H9 (cell line): ENCODE data around the gene UBALD1. TPM values are rescaled to one million over a fixed set of nuclear protein-coding genes. Genes with fewer than 3 reads are reported as not detected.

Experiments
- DNase-seq: peaks from one replicate; pipeline ENCODE4 v3.0.0-alpha.2; 2017
- H2AFZ ChIP-seq: one replicate; pipeline ENCODE4 v1.6.1; 2013; ENCODE audit warnings: mild to moderate bottlenecking, low read length, control low read depth, moderate library complexity
- H2AK5ac ChIP-seq: 2 replicates; pipeline ENCODE4 v1.6.1; 2013; ENCODE audit warnings: low read length, control low read depth, mixed read lengths; ENCODE audit not compliant: insufficient read length
- H2BK120ac ChIP-seq: one replicate; pipeline ENCODE4 v1.6.1; 2013; ENCODE audit warnings: low read depth, mild to moderate bottlenecking, low read length, control low read depth, inconsistent platforms; ENCODE audit not compliant: poor library complexity, severe bottlenecking
- H2BK12ac ChIP-seq: 2 replicates; pipeline ENCODE4 v1.6.1; 2013; ENCODE audit warnings: low read length, control low read depth, mixed read lengths, low read depth; ENCODE audit not compliant: insufficient read length
- H2BK15ac ChIP-seq: 2 replicates; pipeline ENCODE4 v1.6.1; 2013; ENCODE audit warnings: low read depth, low read length, control low read depth
- H2BK20ac ChIP-seq: one replicate; pipeline ENCODE4 v1.6.1; 2013; ENCODE audit warnings: low read depth, mild to moderate bottlenecking, low read length, control low read depth, inconsistent platforms; ENCODE audit not compliant: poor library complexity, severe bottlenecking
- H2BK5ac ChIP-seq: 2 replicates; pipeline ENCODE4 v1.6.1; 2013; ENCODE audit warnings: low read length, control low read depth, mixed read lengths; ENCODE audit not compliant: insufficient read length
- H3K14ac ChIP-seq: 2 replicates; pipeline ENCODE4 v1.6.1; 2013; ENCODE audit warnings: low read length, control low read depth; ENCODE audit not compliant: insufficient read depth
- H3K18ac ChIP-seq: 2 replicates; pipeline ENCODE4 v1.6.1; 2013; ENCODE audit warnings: low read depth, mild to moderate bottlenecking, mixed read lengths, low read length, control low read depth; ENCODE audit not compliant: insufficient read length
- H3K23ac ChIP-seq: 2 replicates; pipeline ENCODE4 v1.6.1; 2013; ENCODE audit warnings: low read length, control low read depth, mixed read lengths, low read depth; ENCODE audit not compliant: insufficient read length
- H3K23me2 ChIP-seq: 2 replicates; pipeline ENCODE4 v1.6.1; 2013; ENCODE audit warnings: low read depth, mild to moderate bottlenecking, mixed read lengths, low read length, control low read depth; ENCODE audit not compliant: insufficient read length, poor library complexity, severe bottlenecking
- H3K27ac ChIP-seq: 2 replicates; pipeline ENCODE4 v1.5.1; 2013; ENCODE audit warnings: low read length, control low read depth, mixed read lengths, low read depth; ENCODE audit not compliant: insufficient read length
- H3K27me3 ChIP-seq: 2 replicates; pipeline ENCODE4 v1.6.1; 2013; ENCODE audit warnings: low read length, control low read depth, inconsistent platforms; ENCODE audit not compliant: insufficient read depth
- H3K4ac ChIP-seq: 2 replicates; pipeline ENCODE4 v1.6.1; 2013; ENCODE audit warnings: low read depth, mild to moderate bottlenecking, control low read depth, inconsistent platforms, low read length, moderate library complexity
- H3K4me1 ChIP-seq: 2 replicates; pipeline ENCODE4 v1.6.1; 2013; ENCODE audit warnings: low read length, control low read depth, inconsistent platforms; ENCODE audit not compliant: insufficient read depth
- H3K4me2 ChIP-seq: 2 replicates; pipeline ENCODE4 v1.6.1; 2013; ENCODE audit warnings: low read length, control low read depth, mixed read lengths; ENCODE audit not compliant: insufficient read length, insufficient read depth
- H3K56ac ChIP-seq: 2 replicates; pipeline ENCODE4 v1.6.1; 2013; ENCODE audit warnings: low read depth, mild to moderate bottlenecking, mixed read lengths, low read length, control low read depth; ENCODE audit not compliant: insufficient read length
- H3K79me1 ChIP-seq: 2 replicates; pipeline ENCODE4 v1.6.1; 2013; ENCODE audit warnings: low read depth, mild to moderate bottlenecking, moderate library complexity, low read length, control low read depth, inconsistent platforms; ENCODE audit not compliant: insufficient read depth, poor library complexity, severe bottlenecking
- H3K79me2 ChIP-seq: 2 replicates; pipeline ENCODE4 v1.6.1; 2013; ENCODE audit warnings: low read length, control low read depth, inconsistent platforms; ENCODE audit not compliant: insufficient read depth
- H3K9ac ChIP-seq: 2 replicates; pipeline ENCODE4 v1.6.1; 2013; ENCODE audit warnings: low read length, control low read depth, mixed read lengths; ENCODE audit not compliant: insufficient read length; ENCODE audit errors: extremely low read depth
- H3K9me3 ChIP-seq: one replicate; pipeline ENCODE4 v1.6.1; 2013; ENCODE audit warnings: low read depth, low read length, inconsistent platforms; ENCODE audit not compliant: control insufficient read depth
- H3T11ph ChIP-seq: one replicate; pipeline ENCODE4 v1.6.1; 2013; ENCODE audit warnings: mild to moderate bottlenecking, low read length, control low read depth, inconsistent platforms
- H4K20me1 ChIP-seq: one replicate; pipeline ENCODE4 v1.6.1; 2013; ENCODE audit not compliant: control insufficient read depth, insufficient read length, insufficient read depth
- H4K5ac ChIP-seq: 2 replicates; pipeline ENCODE4 v1.6.1; 2013; ENCODE audit warnings: low read depth, mild to moderate bottlenecking, mixed read lengths, low read length, control low read depth; ENCODE audit not compliant: insufficient read length
- H4K8ac ChIP-seq: replicated peaks from 2 replicates; pipeline ENCODE4 v1.6.1; 2013; ENCODE audit warnings: low read length, control low read depth, mixed read lengths, low read depth; ENCODE audit not compliant: insufficient read length
- H4K91ac ChIP-seq: 2 replicates; pipeline ENCODE4 v1.6.1; 2013; ENCODE audit warnings: low read depth, mild to moderate bottlenecking, moderate library complexity, mixed read lengths, low read length, control low read depth; ENCODE audit not compliant: insufficient read length
- H3K27ac Mint-ChIP-seq, 3 experiments: 2 replicates in 2 of 3; 3 replicates in 1 of 3; pipeline ENCODE4 v1.8.0; 2020 to 2021; ENCODE audit warnings: mixed read lengths in 3 of 3, mild to moderate bottlenecking in 1 of 3, moderate library complexity in 1 of 3
- H3K27me3 Mint-ChIP-seq: 2 replicates; pipeline ENCODE4 v1.8.0; 2021; ENCODE audit warnings: low read depth, mild to moderate bottlenecking, moderate library complexity, mixed read lengths
- H3K36me3 Mint-ChIP-seq, 3 experiments: 2 replicates in 2 of 3; 3 replicates in 1 of 3; pipeline ENCODE4 v1.8.0; 2020 to 2021; ENCODE audit warnings: low read depth in 3 of 3, mixed read lengths in 3 of 3; ENCODE audit not compliant: insufficient read depth in 1 of 3
- H3K4me1 Mint-ChIP-seq, 2 experiments: 2 replicates each; pipeline ENCODE4 v1.8.0; 2020; ENCODE audit warnings: mixed read lengths in 2 of 2
- H3K4me3 Mint-ChIP-seq, 2 experiments: 2 replicates in 1 of 2; 3 replicates in 1 of 2; pipeline ENCODE4 v1.8.0; 2020 to 2021; ENCODE audit warnings: mild to moderate bottlenecking in 2 of 2, mixed read lengths in 2 of 2, moderate library complexity in 1 of 2
- H3K9me3 Mint-ChIP-seq, 2 experiments: 2 replicates in 1 of 2; 3 replicates in 1 of 2; pipeline ENCODE4 v1.8.0; 2020; ENCODE audit warnings: mild to moderate bottlenecking in 2 of 2, mixed read lengths in 2 of 2, moderate library complexity in 1 of 2
- CTCF ChIP-seq: fragments of 200-600 bp; sonication (generic); conservative IDR thresholded peaks from 3 replicates; pipeline ENCODE4 v1.8.0; 2021; ENCODE audit warnings: antibody characterized with exemption, mild to moderate bottlenecking
- WGBS: extraction: QIAGEN DNeasy Blood & Tissue Kit; methylation state at CpG from one replicate; pipeline ENCODE4 v1.1.7; 2013; ENCODE audit warnings: missing lambda C conversion rate, low lambda C conversion rate, mixed read lengths; ENCODE audit not compliant: insufficient read length; ENCODE audit errors: extremely low coverage; 5-methylcytosine and 5-hydroxymethylcytosine counted together
- total RNA-seq: library from RNA; stranded (reverse); gene quantifications from 2 replicates; pipeline ENCODE4 v1.2.1, GENCODE V29; 2021

UBALD1 gene
- total RNA-seq, 1 experiment from 2014 or later = 80.9 TPM

GRCh38 chr16:4588386-4588785 lies 26.3 kb downstream of the UBALD1 start:
- H2BK12ac ChIP-seq = no peak overlapping the region
- H3K27ac ChIP-seq = no peak overlapping the region
- no peak overlapping the region for H2AK5ac ChIP-seq
- no peak overlapping the region for H3K14ac ChIP-seq
- no peak overlapping the region for H3K4me2 ChIP-seq
- peaks cover 6% of the 10 kb centered on the region; the same call in 1 of the 2 replicates for H3K4me1 ChIP-seq
- no CpG with 5 or more reads among the region's 2 CpGs for WGBS
- no peak overlapping the region for H3K56ac ChIP-seq
- no peak overlapping the region for H4K8ac ChIP-seq
- Mint-ChIP-seq H3K27me3 (peaks cover 14% of the 10 kb centered on the region), H3K9me3 (peaks cover 9 to 10% of the 10 kb centered on the region in 2 experiments; a peak in 4 of 5 replicates), H3K4me3 (no peak overlapping the region), H3K36me3 (peaks cover 5 to 11% (median 6%) of the 10 kb centered on the region in 3 experiments; a peak in 5 of 7 replicates), H3K4me1 (peaks cover 26 to 27% of the 10 kb centered on the region in 2 experiments), H3K27ac (no peak overlapping the region)
- H2BK120ac ChIP-seq = no peak overlapping the region
- H4K91ac ChIP-seq = no peak overlapping the region
- no peak overlapping the region for H3K4ac ChIP-seq
- no peak for DNase-seq
- H2BK20ac ChIP-seq = no peak overlapping the region
- no peaks in the 10 kb centered on the region for H3K23me2 ChIP-seq
- H2BK15ac ChIP-seq = no peak overlapping the region
- TF ChIP-seq CTCF = no peak
- no peak overlapping the region for H2BK5ac ChIP-seq
- no peaks in the 10 kb centered on the region for H3K9me3 ChIP-seq
- H3K27me3 ChIP-seq = no peaks in the 10 kb centered on the region
- H3K79me1 ChIP-seq = no peaks in the 10 kb centered on the region
- H2AFZ ChIP-seq = no peak overlapping the region
- no peak overlapping the region for H3K9ac ChIP-seq
- no peaks in the 10 kb centered on the region for H3K79me2 ChIP-seq
- no peak overlapping the region for H4K5ac ChIP-seq
- no peak overlapping the region for H3K23ac ChIP-seq
- no peaks in the 10 kb centered on the region for H4K20me1 ChIP-seq
- no peak overlapping the region for H3K18ac ChIP-seq
- H3T11ph ChIP-seq = no peak overlapping the region
